Fibroblast of mammary gland (primary cell): Measurements from ENCODE around the gene ANO10.

ENCODE experiments used
- DNase-seq: peaks from one replicate; pipeline ENCODE4 v3.0.0-alpha.2; 2010; ENCODE audit warnings: low read depth
- H3K4me3 ChIP-seq: 2 replicates; pipeline ENCODE4 v1.5.1; 2011; ENCODE audit warnings: low read depth, mild to moderate bottlenecking, low read length, moderate library complexity; ENCODE audit not compliant: control insufficient read depth
- TF ChIP-seq, protein P1 (sequence below): conservative IDR thresholded peaks from 2 replicates; pipeline ENCODE4 v1.5.1; 2011; ENCODE audit warnings: low read depth, low read length, inconsistent platforms; ENCODE audit not compliant: control insufficient read depth, insufficient read depth

ANO10 gene

DNA sequence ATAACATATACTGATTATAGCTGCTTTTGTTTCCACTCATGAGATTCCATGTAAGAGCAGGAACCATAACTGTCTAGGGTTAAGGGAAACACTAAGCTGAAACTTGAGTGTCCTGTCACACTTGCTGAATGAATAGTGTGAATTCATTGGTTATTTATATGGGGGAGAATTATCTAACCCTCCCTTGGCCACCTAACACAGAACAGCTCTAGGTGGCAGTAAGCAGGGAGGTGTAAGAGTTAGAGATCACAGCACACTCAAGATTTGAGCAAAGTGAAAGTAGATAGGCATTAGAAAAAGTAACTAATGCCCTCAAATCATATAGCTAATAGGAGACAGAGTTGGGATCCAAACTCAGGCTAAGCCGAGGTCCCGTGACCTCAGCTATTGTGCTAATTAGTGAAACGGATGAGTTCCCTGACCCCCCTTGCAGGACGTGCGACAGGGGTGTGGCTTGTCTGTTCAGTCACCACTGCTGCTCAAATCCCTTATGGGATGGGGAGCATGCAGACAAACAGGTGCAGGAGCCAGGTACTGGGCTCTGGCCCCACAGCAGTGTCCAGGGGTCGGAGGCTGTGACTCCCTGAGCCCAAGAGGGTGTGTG is 27.7 kb upstream of the ANO10 start:
- TF ChIP-seq, protein P1, sequence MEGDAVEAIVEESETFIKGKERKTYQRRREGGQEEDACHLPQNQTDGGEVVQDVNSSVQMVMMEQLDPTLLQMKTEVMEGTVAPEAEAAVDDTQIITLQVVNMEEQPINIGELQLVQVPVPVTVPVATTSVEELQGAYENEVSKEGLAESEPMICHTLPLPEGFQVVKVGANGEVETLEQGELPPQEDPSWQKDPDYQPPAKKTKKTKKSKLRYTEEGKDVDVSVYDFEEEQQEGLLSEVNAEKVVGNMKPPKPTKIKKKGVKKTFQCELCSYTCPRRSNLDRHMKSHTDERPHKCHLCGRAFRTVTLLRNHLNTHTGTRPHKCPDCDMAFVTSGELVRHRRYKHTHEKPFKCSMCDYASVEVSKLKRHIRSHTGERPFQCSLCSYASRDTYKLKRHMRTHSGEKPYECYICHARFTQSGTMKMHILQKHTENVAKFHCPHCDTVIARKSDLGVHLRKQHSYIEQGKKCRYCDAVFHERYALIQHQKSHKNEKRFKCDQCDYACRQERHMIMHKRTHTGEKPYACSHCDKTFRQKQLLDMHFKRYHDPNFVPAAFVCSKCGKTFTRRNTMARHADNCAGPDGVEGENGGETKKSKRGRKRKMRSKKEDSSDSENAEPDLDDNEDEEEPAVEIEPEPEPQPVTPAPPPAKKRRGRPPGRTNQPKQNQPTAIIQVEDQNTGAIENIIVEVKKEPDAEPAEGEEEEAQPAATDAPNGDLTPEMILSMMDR: no peak
- no peak for DNase-seq
- no peak overlapping the region for H3K4me3 ChIP-seq

DNA sequence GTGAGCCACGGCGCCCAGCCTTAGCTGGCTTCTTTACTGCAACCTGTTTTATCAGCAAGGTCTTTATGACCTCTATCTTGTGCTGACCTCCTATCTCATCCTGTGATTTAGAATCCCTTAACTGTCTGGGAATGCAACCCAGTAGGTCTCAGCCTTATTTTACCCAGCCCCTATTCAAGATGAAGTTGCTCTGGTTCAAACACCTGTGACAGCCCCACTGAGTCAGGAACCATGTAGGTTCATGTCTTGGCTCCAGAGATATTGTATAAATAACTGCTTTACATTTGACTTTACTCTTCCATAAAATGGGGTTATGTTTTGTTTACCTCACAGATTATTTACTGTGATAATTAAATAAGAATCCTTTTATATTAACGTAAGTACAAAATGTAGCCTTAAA is 27.1 kb upstream of the ANO10 start:
- TF ChIP-seq, protein P1: no peak
- DNase-seq: no peak
- H3K4me3 ChIP-seq: no peak overlapping the region

- peak; percentile 11 for DNase-seq
- TF ChIP-seq, protein P1: no peak
- H3K4me3 ChIP-seq: no peak overlapping the region
Measured at GRCh38 chr3:43647331-43648166, 25.7 kb upstream of the ANO10 start.

GRCh38 chr3:43644443-43644842 is 22.6 kb upstream of the ANO10 start:
- TF ChIP-seq, protein P1: no peak
- H3K4me3 ChIP-seq: no peak overlapping the region
- no peak for DNase-seq

- no peak overlapping the region for H3K4me3 ChIP-seq
- DNase-seq: peak; percentile 34
- TF ChIP-seq, protein P1: no peak
Measured at GRCh38 chr3:43641306-43642114, 19.7 kb upstream of the ANO10 start.

DNA sequence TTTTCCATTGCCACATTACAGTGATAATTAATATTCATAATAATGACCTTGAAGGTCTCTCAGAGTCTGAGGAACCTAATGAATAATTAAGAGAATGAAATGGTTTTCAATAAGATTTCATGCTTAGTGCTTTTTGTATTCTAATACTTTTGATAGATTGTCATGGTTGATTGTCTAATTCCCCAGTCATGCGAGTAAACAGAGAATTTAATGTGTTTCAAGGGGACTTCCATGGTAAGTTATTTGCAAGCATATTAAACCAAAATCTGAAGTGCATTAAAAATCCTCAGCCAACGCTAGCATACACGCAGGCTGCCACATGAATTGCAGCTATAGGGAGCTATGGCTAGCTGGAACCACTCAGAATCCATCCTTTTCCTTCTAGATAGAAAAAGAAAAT is 18.9 kb upstream of the ANO10 start:
- TF ChIP-seq, protein P1: no peak
- no peak for DNase-seq
- H3K4me3 ChIP-seq: no peak overlapping the region
